Spinal cord (tissue), 10 donors: Measurements from ENCODE around the gene ZC3H7B. TPM values are rescaled to one million over a fixed set of nuclear protein-coding genes. Genes with fewer than 3 reads are reported as not detected.

Experiments used
- DNase-seq, 6 donors: peaks; one replicate each; pipeline versions ENCODE4 v3.0.0 to v3.0.0-alpha.2; 2013 to 2015; ENCODE audit warnings: low spot score in 6 of 6, low read depth in 4 of 6
- H3K27ac ChIP-seq: one replicate; pipeline ENCODE4 v1.5.1; 2013; ENCODE audit warnings: low read depth, low read length, control low read depth
- H3K27me3 ChIP-seq: one replicate; pipeline ENCODE4 v1.6.1; 2013; ENCODE audit warnings: low read length; ENCODE audit not compliant: control insufficient read depth, insufficient read depth
- H3K36me3 ChIP-seq: one replicate; pipeline ENCODE4 v1.6.1; 2013; ENCODE audit warnings: low read length; ENCODE audit not compliant: control insufficient read depth, insufficient read depth
- H3K4me1 ChIP-seq: one replicate; pipeline ENCODE4 v1.6.1; 2013; ENCODE audit warnings: low read length; ENCODE audit not compliant: control insufficient read depth, insufficient read depth
- H3K4me3 ChIP-seq: one replicate; pipeline ENCODE4 v1.5.1; 2013; ENCODE audit warnings: low read depth, low read length, control low read depth
- H3K9me3 ChIP-seq: one replicate; pipeline ENCODE4 v1.6.1; 2013; ENCODE audit warnings: low read length; ENCODE audit not compliant: control insufficient read depth, insufficient read depth
- WGBS: methylation state at CpG from one replicate; pipeline ENCODE4 v1.1.5; 2013; ENCODE audit warnings: missing lambda C conversion rate; ENCODE audit not compliant: insufficient coverage; 5-methylcytosine and 5-hydroxymethylcytosine counted together
- polyA plus RNA-seq, 2 donors: library from polyadenylated mRNA; unstranded; fragments of 120-200 nt; gene quantifications; one replicate each; pipeline ENCODE4 v1.2.1, GENCODE V29; 2013; ENCODE audit not compliant: insufficient read length in 2 of 2
- total RNA-seq, 2 donors: library from RNA; depleted of rRNA in 1 of 2; stranded (reverse); fragments of 120-200 nt in 1 of 2; fragments of >200 nt in 1 of 2; gene quantifications; one replicate each; pipeline versions ENCODE4 v1.2.3 to v1.2.4, GENCODE V29; 2013 to 2014
- donor health status: healthy.

ZC3H7B gene
- total and polyA plus RNA-seq, 4 donors, result 41.6 to 108 (median 82.4) TPM

DNA sequence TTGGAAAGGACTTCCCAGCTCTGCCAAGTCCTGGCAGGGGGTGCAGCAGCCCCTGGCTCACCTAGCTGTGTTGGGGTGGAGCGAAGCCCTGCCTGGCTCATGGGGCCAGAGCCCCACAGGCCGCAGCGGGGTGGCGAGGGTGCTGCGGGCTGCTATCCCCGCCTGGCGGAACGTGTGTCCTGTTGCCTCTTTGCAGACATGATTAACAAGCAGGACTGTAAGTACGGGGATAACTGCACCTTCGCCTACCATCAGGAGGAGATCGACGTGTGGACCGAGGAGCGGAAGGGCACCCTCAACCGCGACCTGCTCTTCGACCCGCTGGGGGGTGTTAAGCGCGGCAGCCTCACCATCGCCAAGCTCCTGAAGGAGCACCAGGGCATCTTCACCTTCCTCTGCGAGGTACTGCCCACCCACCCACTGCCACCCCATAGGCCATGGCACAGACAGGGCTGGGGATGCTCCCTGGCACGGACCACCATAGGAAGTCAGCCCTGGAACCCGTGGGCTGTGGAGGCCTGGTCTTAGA, 44.5 kb downstream of the ZC3H7B start:
- H3K4me1 ChIP-seq, result no peaks in the 10 kb centered on the region
- 92% methylated on average over 20 of the region's 24 CpGs for WGBS
- no peak for DNase-seq
- H3K4me3 ChIP-seq, result no peak overlapping the region
- H3K27me3 ChIP-seq, result no peaks in the 10 kb centered on the region
- no peaks in the 10 kb centered on the region for H3K9me3 ChIP-seq
- H3K27ac ChIP-seq, result no peak overlapping the region
- H3K36me3 ChIP-seq, result peaks cover 93% of the 10 kb centered on the region

DNA sequence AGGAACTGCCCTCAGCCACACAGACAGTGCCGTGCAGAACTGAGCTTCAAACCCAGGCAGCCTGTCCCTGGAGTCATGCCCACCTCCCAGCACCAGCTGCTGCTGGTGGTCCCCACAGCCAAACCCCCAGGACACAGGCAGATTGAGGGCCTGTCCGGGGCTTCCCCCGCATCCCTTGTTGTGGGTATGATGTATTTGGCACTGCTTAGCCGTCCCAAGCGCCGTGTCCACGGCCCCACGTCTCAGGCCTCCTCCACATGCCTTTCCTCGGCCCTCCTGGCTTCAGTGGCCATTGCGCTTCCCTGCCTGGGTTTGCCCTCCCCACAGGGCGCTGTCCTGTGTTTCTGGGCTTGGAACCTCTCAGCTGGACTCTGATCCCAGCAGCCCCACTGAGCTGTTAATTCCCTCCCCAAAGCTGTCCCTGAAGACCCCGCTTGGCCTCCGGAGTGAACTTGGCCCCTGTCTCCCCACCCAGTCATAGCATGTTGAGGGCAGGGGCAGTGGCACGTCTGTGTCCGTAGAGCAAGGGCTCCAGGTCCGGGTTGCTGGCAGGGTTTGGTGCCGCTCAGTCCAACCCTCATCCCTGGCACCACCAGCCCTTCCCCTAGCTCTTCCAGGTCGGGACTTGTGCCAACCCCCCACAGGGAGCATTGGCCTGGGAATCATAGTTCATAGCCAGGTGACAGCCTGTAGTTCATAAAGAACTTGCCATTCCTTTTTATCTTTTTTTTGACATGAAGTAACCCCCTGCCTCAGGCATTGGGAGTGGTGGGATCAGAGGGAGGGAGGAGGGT, 45.9 kb downstream of the ZC3H7B start:
- no peak overlapping the region for H3K4me3 ChIP-seq
- no peak for DNase-seq
- H3K27me3 ChIP-seq, result no peaks in the 10 kb centered on the region
- H3K27ac ChIP-seq, result no peak overlapping the region
- H3K36me3 ChIP-seq, result peaks cover 99% of the 10 kb centered on the region
- H3K4me1 ChIP-seq, result no peaks in the 10 kb centered on the region
- H3K9me3 ChIP-seq, result no peaks in the 10 kb centered on the region
- whole genome bisulfite sequencing, result 71% methylated on average over 17 of the region's 18 CpGs

DNA sequence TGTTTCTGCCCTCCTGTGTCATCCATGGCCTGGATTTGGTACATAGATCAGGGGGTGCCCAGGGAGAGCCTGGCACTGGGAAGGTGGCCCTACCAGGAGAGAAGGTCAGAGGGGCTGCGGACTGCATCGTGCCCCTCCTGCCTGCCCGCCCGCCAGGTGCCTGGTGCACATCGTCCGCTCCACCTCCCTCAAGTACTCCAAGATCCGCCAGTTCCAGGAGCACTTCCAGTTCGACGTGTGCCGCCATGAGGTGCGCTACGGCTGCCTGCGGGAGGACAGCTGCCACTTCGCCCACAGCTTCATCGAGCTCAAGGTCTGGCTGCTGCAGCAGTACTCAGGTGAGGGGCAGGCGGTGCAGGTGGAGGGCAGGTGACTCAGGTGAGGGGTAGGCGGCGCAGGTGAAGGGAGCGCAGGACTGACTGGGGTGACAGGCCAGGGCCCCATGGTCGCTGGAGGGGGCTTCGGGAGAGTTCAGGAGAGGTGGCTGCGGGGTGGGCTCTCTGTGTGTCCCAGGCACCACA, 47.7 kb downstream of the ZC3H7B start:
- no peaks in the 10 kb centered on the region for H3K27me3 ChIP-seq
- H3K9me3 ChIP-seq, result no peaks in the 10 kb centered on the region
- 96% methylated on average over 22 of the region's 22 CpGs for WGBS
- no peaks in the 10 kb centered on the region for H3K4me1 ChIP-seq
- peaks cover 100% of the 10 kb centered on the region for H3K36me3 ChIP-seq
- no peak for DNase-seq
- no peak overlapping the region for H3K4me3 ChIP-seq
- no peak overlapping the region for H3K27ac ChIP-seq

DNA sequence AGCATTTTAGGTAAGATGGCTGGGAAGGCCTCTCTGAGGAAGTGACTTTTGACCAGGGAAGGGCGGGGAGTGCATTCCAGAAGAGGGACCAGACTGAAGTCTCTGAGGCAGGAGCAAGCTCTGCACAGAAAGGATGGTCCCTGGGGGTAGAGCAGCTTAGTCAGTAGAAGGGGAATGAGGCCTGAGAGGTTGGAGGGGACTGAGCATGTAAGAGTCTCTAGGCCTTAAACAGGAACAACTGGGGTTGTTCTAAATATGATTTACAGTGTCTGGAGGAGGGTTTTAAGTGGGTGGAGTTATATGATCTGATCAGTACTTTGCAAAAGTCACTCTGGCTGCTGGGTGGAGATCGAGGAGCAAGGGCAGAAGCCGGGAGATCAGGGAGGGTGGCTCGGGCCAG, 48.8 kb downstream of the ZC3H7B start:
- no peaks in the 10 kb centered on the region for H3K4me1 ChIP-seq
- H3K9me3 ChIP-seq, result no peaks in the 10 kb centered on the region
- H3K36me3 ChIP-seq, result peaks cover 100% of the 10 kb centered on the region
- no peaks in the 10 kb centered on the region for H3K27me3 ChIP-seq
- DNase-seq, result no peak
- no peak overlapping the region for H3K27ac ChIP-seq
- no peak overlapping the region for H3K4me3 ChIP-seq
- 94% methylated on average over 4 of the region's 4 CpGs for whole genome bisulfite sequencing

DNA sequence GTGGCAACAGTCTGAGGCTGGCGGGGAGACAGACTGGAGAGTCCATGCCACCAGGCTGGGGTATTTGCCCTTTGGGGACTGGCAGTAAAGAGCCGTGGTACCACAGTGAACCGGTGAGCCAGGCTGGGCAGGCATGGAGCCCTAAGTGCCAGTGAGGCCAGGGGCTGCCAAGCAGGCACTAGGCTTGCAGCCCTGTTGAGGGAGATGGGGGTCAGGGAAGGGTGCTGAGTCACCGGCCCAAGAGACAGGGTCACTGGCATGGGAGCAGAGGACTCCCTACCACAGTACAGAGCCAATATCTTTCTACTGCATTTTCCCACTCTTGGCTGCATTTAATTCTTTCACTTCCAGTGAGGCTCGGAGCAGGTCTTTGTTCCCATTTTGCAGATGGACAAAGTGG, 49.7 kb downstream of the ZC3H7B start:
- H3K36me3 ChIP-seq, result peaks cover 100% of the 10 kb centered on the region

DNA sequence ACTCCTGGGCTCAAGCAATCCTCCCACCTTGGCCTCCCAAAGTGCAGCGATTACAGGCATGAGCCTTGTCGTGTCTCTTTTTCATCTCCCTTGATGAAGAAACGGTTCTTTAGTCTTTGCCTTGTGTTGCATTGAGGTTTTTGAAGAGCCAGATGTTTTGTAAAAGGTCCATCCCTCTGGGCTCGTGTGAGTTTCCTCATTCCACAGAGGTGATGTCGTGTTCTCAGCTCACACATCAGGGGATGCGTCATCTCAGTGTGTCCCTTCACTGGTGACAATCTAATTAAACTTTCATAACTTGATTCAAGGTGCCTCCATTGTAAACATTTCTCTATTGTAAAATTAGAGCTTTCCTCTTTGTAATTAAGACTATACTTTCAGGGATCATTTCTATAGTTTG, 50.7 kb downstream of the ZC3H7B start:
- Histone ChIP-seq H3K4me1 (no peaks in the 10 kb centered on the region), H3K27ac (no peak overlapping the region), H3K9me3 (no peaks in the 10 kb centered on the region), H3K36me3 (peaks cover 100% of the 10 kb centered on the region), H3K4me3 (no peak overlapping the region), H3K27me3 (no peaks in the 10 kb centered on the region)
- no peak for DNase-seq
- 77% methylated on average over 3 of the region's 6 CpGs for WGBS

More for the DNA sequence above, 49.7 kb downstream of the ZC3H7B start:
- DNase-seq, result no peak
- Histone ChIP-seq H3K9me3 (no peaks in the 10 kb centered on the region), H3K4me3 (no peak overlapping the region), H3K27ac (no peak overlapping the region), H3K4me1 (no peaks in the 10 kb centered on the region), H3K27me3 (no peaks in the 10 kb centered on the region)
- WGBS, result 92% methylated on average over 4 of the region's 5 CpGs

DNA sequence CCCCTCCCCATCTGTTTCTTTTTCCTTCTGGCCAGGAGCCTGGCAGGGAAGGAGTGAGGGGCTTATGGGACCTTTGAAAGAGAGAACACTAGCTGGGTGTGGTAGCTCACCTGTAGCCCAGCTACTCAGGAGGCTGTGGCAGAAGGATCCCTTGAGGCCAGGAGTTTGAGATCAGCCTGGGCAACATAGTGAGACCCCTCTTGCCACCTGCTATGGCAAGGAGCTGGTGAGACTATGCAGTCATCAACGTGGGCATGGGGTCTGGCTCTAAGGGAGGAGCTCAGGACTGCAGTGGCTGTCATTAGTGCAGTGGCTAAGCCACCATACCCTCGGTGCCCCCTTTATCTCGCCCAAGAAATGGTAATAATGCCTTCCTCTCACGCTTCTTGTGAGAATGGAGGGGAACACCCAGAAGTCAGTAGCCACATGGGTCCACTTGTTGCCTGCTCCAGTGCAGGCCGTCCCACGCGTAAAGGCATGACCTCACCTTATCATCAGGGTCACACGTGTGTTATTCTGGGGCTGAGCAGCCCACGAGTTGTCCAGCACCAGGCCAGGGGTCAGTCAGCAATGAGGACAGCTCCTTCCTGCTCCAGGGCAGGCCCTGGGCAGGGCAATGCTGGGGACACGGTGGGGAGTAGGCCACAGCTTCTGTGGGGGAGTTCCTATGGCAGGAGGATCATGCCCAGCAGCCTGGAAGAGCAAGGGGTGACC, 52.7 kb downstream of the ZC3H7B start:
- peaks cover 100% of the 10 kb centered on the region for H3K36me3 ChIP-seq
- no peaks in the 10 kb centered on the region for H3K4me1 ChIP-seq
- 93% methylated on average over 10 of the region's 10 CpGs for WGBS
- H3K4me3 ChIP-seq, result no peak overlapping the region
- H3K27ac ChIP-seq, result no peak overlapping the region
- H3K9me3 ChIP-seq, result no peaks in the 10 kb centered on the region
- no peak for DNase-seq
- no peaks in the 10 kb centered on the region for H3K27me3 ChIP-seq

DNA sequence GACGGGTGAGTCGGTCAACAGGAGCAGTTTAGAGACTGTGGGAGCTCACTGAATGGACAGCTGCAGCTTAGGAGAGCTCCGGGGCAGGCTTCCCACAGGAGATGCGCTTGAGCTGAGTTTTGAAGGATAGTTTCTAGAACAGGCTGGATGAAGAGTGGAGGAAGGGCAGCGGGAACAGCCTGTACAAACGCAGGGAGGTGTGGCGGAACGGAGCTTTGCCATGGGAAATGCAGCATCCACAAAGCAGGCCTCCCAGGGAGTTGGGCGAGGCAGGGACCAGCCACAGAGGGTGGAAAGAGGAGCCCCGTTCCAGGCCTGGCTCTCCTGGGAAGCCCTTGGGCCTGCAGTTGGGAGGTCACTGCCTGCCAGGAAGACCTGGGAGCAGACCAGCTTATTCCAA, 53.7 kb downstream of the ZC3H7B start:
- H3K4me1 ChIP-seq, result no peaks in the 10 kb centered on the region
- H3K27me3 ChIP-seq, result no peaks in the 10 kb centered on the region
- H3K9me3 ChIP-seq, result no peaks in the 10 kb centered on the region
- no peak for DNase-seq
- WGBS, result 91% methylated on average over 10 of the region's 10 CpGs
- no peak overlapping the region for H3K27ac ChIP-seq
- no peak overlapping the region for H3K4me3 ChIP-seq
- peaks cover 97% of the 10 kb centered on the region for H3K36me3 ChIP-seq

DNA sequence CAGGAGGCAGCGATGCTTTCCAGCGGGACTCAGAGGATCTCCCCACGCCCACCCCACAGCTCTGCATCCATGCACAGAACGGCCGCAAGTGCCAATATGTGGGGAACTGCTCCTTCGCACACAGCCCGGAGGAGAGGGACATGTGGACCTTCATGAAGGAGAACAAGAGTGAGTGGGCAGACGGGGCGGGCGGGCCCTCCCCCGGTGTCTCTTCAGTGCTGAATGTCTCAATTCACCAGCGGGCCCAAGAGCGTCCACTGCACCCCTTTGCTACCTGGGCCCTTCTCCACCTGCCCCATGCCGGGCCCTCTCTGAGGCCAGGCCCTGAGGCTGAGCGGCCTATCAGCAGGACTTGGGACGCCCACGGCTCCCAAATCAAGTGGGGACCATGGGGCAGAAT, 54.6 kb downstream of the ZC3H7B start:
- Histone ChIP-seq H3K9me3 (no peaks in the 10 kb centered on the region), H3K27ac (no peak overlapping the region), H3K36me3 (peaks cover 92% of the 10 kb centered on the region), H3K27me3 (no peaks in the 10 kb centered on the region), H3K4me3 (no peak overlapping the region), H3K4me1 (no peaks in the 10 kb centered on the region)
- no peak for DNase-seq
- 96% methylated on average over 14 of the region's 17 CpGs for WGBS
